ENCODE data around the gene CCDC85A.
"Not testable (repeated sequence)": the region's sequence is repeated elsewhere in the genome, so short reads cannot be mapped to it uniquely, and the experiment has no call there.

The CCDC85A gene

GRCh38 chr2:56159875-56160274 lies 23.9 kb upstream of the CCDC85A start:
- H3K9me3 ChIP-seq (ENCODE audit: control extremely low read depth in 1 of 5, control insufficient read depth in 4 of 5, insufficient read depth in 2 of 5, low read depth in 1 of 5, low read length in 4 of 5); H3K36me3 ChIP-seq (ENCODE audit: control insufficient read depth in 4 of 4, insufficient read depth in 4 of 4, low read length in 3 of 4); H3K4me1 ChIP-seq (ENCODE audit: control extremely low read depth in 1 of 4, control insufficient read depth in 4 of 4, insufficient read depth in 4 of 4, low read length in 3 of 4); H3K4me3 ChIP-seq (ENCODE audit: control insufficient read depth in 1 of 7, extremely low read depth in 1 of 7, insufficient read depth in 4 of 7, low read depth in 2 of 7, low read length in 6 of 7); H3K27ac ChIP-seq (ENCODE audit: insufficient read depth in 1 of 2, low read depth in 1 of 2, low read length in 2 of 2, poor library complexity in 1 of 2, severe bottlenecking in 2 of 2); DNase-seq; CTCF ChIA-PET; H3K27me3 ChIP-seq (replicated peaks in 2 of 5; ENCODE audit: control insufficient read depth in 4 of 5, insufficient read depth in 5 of 5, low read length in 4 of 5): not testable (repeated sequence)
- POLR2A ChIA-PET: interaction anchor here (0.7 kb wide), 1 partner anchor 11 kb away, joined by 3 read pairs; no protein-coding TSS in a partner anchor
- 100% methylated on average over 3 of the region's 5 CpGs for WGBS (ENCODE audit: insufficient coverage)

- WGBS (ENCODE audit: insufficient coverage): 100% methylated on average over 2 of the region's 4 CpGs
- H3K4me1 ChIP-seq (ENCODE audit: control extremely low read depth in 1 of 4, control insufficient read depth in 4 of 4, insufficient read depth in 4 of 4, low read length in 3 of 4): no peaks in the 10 kb centered on the region
- no peak overlapping the region for H3K4me3 ChIP-seq (ENCODE audit: control insufficient read depth in 1 of 7, extremely low read depth in 1 of 7, insufficient read depth in 4 of 7, low read depth in 2 of 7, low read length in 6 of 7)
- H3K27me3 ChIP-seq (replicated peaks in 2 of 5; ENCODE audit: control insufficient read depth in 4 of 5, insufficient read depth in 5 of 5, low read length in 4 of 5): no peaks in the 10 kb centered on the region
- no peak overlapping the region for H3K27ac ChIP-seq (ENCODE audit: insufficient read depth in 1 of 2, low read depth in 1 of 2, low read length in 2 of 2, poor library complexity in 1 of 2, severe bottlenecking in 2 of 2)
- ChIA-PET CTCF (interaction anchor here (0.6 to 1.7 kb wide), 4 partner anchors 15 to 1806 kb away, joined by 3 to 5 read pairs (median 4); partner anchors contain the start of gene CCDC85A), POLR2A (no interaction called here)
- DNase-seq: no peak
- peaks cover 0 to 2% (median 0%) of the 10 kb centered on the region in 5 experiments for H3K9me3 ChIP-seq (ENCODE audit: control extremely low read depth in 1 of 5, control insufficient read depth in 4 of 5, insufficient read depth in 2 of 5, low read depth in 1 of 5, low read length in 4 of 5)
- no peaks in the 10 kb centered on the region for H3K36me3 ChIP-seq (ENCODE audit: control insufficient read depth in 4 of 4, insufficient read depth in 4 of 4, low read length in 3 of 4)
These were observed 15.9 kb upstream of the CCDC85A start for GRCh38 chr2:56167616-56168562.

- Histone ChIP-seq H3K27ac (ENCODE audit: insufficient read depth in 1 of 2, low read depth in 1 of 2, low read length in 2 of 2, poor library complexity in 1 of 2, severe bottlenecking in 2 of 2) (no peak overlapping the region), H3K4me3 (ENCODE audit: control insufficient read depth in 1 of 7, extremely low read depth in 1 of 7, insufficient read depth in 4 of 7, low read depth in 2 of 7, low read length in 6 of 7) (no peak overlapping the region), H3K9me3 (ENCODE audit: control extremely low read depth in 1 of 5, control insufficient read depth in 4 of 5, insufficient read depth in 2 of 5, low read depth in 1 of 5, low read length in 4 of 5) (peaks cover 0 to 2% (median 0%) of the 10 kb centered on the region in 5 experiments), H3K4me1 (ENCODE audit: control extremely low read depth in 1 of 4, control insufficient read depth in 4 of 4, insufficient read depth in 4 of 4, low read length in 3 of 4) (no peaks in the 10 kb centered on the region), H3K27me3 (replicated peaks in 2 of 5; ENCODE audit: control insufficient read depth in 4 of 5, insufficient read depth in 5 of 5, low read length in 4 of 5) (no peaks in the 10 kb centered on the region), H3K36me3 (ENCODE audit: control insufficient read depth in 4 of 4, insufficient read depth in 4 of 4, low read length in 3 of 4) (no peaks in the 10 kb centered on the region)
- DNase-seq: no peak
- ChIA-PET POLR2A (no interaction called here), CTCF (no interaction called here)
- 100% methylated on average over 2 of the region's 3 CpGs for WGBS (ENCODE audit: insufficient coverage)
These were observed 14.3 kb upstream of the CCDC85A start for GRCh38 chr2:56169521-56169920.

GRCh38 chr2:56170504-56170903 lies 13.3 kb upstream of the CCDC85A start:
- no peaks in the 10 kb centered on the region for H3K27me3 ChIP-seq (replicated peaks in 2 of 5; ENCODE audit: control insufficient read depth in 4 of 5, insufficient read depth in 5 of 5, low read length in 4 of 5)
- H3K9me3 ChIP-seq (ENCODE audit: control extremely low read depth in 1 of 5, control insufficient read depth in 4 of 5, insufficient read depth in 2 of 5, low read depth in 1 of 5, low read length in 4 of 5): peaks cover 0 to 2% (median 0%) of the 10 kb centered on the region in 5 experiments
- ChIA-PET CTCF (interaction anchor here (1.1 to 1.2 kb wide), 2 partner anchors 9 to 11 kb away, joined by 3 read pairs; no protein-coding TSS in a partner anchor), POLR2A (no interaction called here)
- no peaks in the 10 kb centered on the region for H3K36me3 ChIP-seq (ENCODE audit: control insufficient read depth in 4 of 4, insufficient read depth in 4 of 4, low read length in 3 of 4)
- no peaks in the 10 kb centered on the region for H3K4me1 ChIP-seq (ENCODE audit: control extremely low read depth in 1 of 4, control insufficient read depth in 4 of 4, insufficient read depth in 4 of 4, low read length in 3 of 4)
- H3K4me3 ChIP-seq (ENCODE audit: control insufficient read depth in 1 of 7, extremely low read depth in 1 of 7, insufficient read depth in 4 of 7, low read depth in 2 of 7, low read length in 6 of 7): no peak overlapping the region
- DNase-seq: no peak
- WGBS (ENCODE audit: insufficient coverage): 97% methylated on average over 4 of the region's 5 CpGs
- no peak overlapping the region for H3K27ac ChIP-seq (ENCODE audit: insufficient read depth in 1 of 2, low read depth in 1 of 2, low read length in 2 of 2, poor library complexity in 1 of 2, severe bottlenecking in 2 of 2)

GRCh38 chr2:56170988-56171387 lies 12.8 kb upstream of the CCDC85A start:
- Histone ChIP-seq H3K4me3 (ENCODE audit: control insufficient read depth in 1 of 7, extremely low read depth in 1 of 7, insufficient read depth in 4 of 7, low read depth in 2 of 7, low read length in 6 of 7) (no peak overlapping the region), H3K27ac (ENCODE audit: insufficient read depth in 1 of 2, low read depth in 1 of 2, low read length in 2 of 2, poor library complexity in 1 of 2, severe bottlenecking in 2 of 2) (no peak overlapping the region), H3K36me3 (ENCODE audit: control insufficient read depth in 4 of 4, insufficient read depth in 4 of 4, low read length in 3 of 4) (no peaks in the 10 kb centered on the region), H3K27me3 (replicated peaks in 2 of 5; ENCODE audit: control insufficient read depth in 4 of 5, insufficient read depth in 5 of 5, low read length in 4 of 5) (no peaks in the 10 kb centered on the region), H3K9me3 (ENCODE audit: control extremely low read depth in 1 of 5, control insufficient read depth in 4 of 5, insufficient read depth in 2 of 5, low read depth in 1 of 5, low read length in 4 of 5) (peaks cover 0 to 2% (median 0%) of the 10 kb centered on the region in 5 experiments), H3K4me1 (ENCODE audit: control extremely low read depth in 1 of 4, control insufficient read depth in 4 of 4, insufficient read depth in 4 of 4, low read length in 3 of 4) (no peaks in the 10 kb centered on the region)
- DNase-seq: no peak
- CTCF ChIA-PET: interaction anchor here (1.1 to 1.2 kb wide), 2 partner anchors 9 to 11 kb away, joined by 3 read pairs; no protein-coding TSS in a partner anchor
- no CpG with 5 or more reads among the region's 2 CpGs for WGBS (ENCODE audit: insufficient coverage)
- POLR2A ChIA-PET: no interaction called here

GRCh38 chr2:56175779-56176178 lies 8.0 kb upstream of the CCDC85A start:
- H3K27me3 ChIP-seq (replicated peaks in 2 of 5; ENCODE audit: control insufficient read depth in 4 of 5, insufficient read depth in 5 of 5, low read length in 4 of 5): peaks cover 0 to 5% (median 0%) of the 10 kb centered on the region in 5 experiments
- WGBS (ENCODE audit: insufficient coverage): 100% methylated on average over 1 of the region's 2 CpGs
- no peak for DNase-seq
- no peak overlapping the region for H3K4me3 ChIP-seq (ENCODE audit: control insufficient read depth in 1 of 7, extremely low read depth in 1 of 7, insufficient read depth in 4 of 7, low read depth in 2 of 7, low read length in 6 of 7)
- no peaks in the 10 kb centered on the region for H3K9me3 ChIP-seq (ENCODE audit: control extremely low read depth in 1 of 5, control insufficient read depth in 4 of 5, insufficient read depth in 2 of 5, low read depth in 1 of 5, low read length in 4 of 5)
- no peak overlapping the region for H3K27ac ChIP-seq (ENCODE audit: insufficient read depth in 1 of 2, low read depth in 1 of 2, low read length in 2 of 2, poor library complexity in 1 of 2, severe bottlenecking in 2 of 2)
- H3K4me1 ChIP-seq (ENCODE audit: control extremely low read depth in 1 of 4, control insufficient read depth in 4 of 4, insufficient read depth in 4 of 4, low read length in 3 of 4): no peaks in the 10 kb centered on the region
- ChIA-PET POLR2A (no interaction called here), CTCF (no interaction called here)
- no peaks in the 10 kb centered on the region for H3K36me3 ChIP-seq (ENCODE audit: control insufficient read depth in 4 of 4, insufficient read depth in 4 of 4, low read length in 3 of 4)

Data from common myeloid progenitor, CD34-positive (primary cell).